ENCODE data around the gene TPP2.
A peak's percentile ranks its signal among the peaks of the same experiment; 100 is the strongest.

TPP2 gene

GRCh38 chr13:102597029-102597961 is 509 bp downstream of the TPP2 start:
- peak; percentile 28 for DNase-seq

GRCh38 chr13:102598061-102598460 is 1.3 kb downstream of the TPP2 start:
- DNase-seq, result no peak

DNA sequence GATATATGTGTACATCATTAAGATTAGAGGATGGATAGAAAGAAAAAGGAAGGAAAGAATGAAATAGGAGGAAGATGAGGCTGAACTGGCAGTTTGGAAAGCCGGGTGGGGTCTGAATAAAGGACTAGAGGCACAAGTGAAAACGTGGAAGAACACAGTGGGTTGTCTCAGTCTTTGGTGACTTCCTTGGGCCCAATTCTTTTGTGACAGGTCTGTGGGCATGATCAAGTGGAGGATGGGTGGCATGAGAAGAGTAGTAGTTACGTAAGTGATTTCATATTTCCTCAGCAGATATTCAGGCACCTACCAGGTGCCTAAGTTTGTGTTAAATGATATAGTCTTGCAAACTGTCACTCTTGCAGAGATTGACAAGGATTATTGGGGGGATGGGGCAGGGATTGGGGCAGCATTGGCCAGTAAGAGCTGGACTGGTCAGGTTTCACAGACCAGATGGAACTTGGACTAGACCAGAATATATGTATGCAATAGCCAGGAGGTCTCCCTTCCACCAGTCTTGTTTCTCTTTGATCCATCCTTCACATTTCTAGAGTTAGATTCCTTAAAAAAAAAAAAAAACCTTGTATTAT is 2.7 kb downstream of the TPP2 start:
- DNase-seq, result peak; percentile 29

DNA sequence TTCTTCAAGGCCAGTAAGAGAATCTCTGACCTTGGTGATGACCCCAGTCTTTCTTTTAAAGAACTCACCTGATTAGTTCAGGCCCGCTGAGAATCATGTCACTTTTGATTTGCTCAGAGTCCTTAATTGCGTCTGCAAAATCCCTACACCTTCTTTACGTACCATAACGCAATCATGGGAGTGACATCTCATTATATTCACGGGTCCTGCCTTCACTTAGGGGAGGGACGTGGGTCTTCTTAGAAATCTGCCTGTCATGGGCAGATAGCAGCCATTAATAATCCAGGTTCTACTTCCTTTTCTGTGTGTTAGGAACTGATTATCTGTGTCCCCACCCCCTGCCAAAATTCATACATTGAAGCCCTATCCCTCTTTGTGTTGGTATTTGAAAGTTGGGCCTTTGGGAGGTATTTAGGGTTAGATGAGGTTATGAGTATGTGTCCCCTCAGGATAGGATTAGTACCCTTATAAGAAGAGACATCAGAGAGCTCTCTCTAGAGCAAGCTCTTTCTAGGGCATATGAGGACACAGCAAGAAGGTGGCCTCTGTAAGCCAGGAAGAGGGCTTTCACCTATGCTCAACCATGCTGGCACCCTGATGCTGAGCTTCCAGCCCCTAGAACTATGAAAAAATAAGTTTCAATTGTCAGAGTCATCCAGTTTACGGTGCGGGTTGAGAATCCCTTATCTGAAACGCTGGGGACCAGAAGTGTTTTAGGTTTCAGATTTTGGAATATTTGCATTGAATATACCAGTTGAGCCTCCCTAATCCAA is 9.9 kb downstream of the TPP2 start:
- no peak for DNase-seq

DNA sequence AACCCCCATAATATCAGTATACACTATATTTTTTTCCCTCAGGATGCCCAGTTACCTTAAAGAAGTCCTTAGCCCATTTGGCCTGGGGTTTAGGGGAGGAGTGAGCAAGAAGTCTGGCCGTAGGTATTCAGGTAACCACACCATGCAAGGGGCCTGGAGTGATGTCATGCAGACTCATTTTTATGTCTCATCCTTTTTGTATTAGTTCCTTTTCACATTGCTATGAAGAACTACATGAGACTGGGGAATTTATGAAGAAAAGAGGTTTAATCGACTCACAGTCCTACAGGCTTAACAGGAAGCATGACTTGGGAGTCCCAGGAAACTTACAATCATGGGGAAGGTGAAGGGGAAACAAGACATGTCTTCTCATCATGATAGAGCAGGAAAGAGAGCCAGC is 12.2 kb downstream of the TPP2 start:
- DNase-seq, result no peak

- no peak for DNase-seq
These were observed 12.9 kb downstream of the TPP2 start for GRCh38 chr13:102609696-102610095.

- DNase-seq, result no peak
These were observed 13.6 kb downstream of the TPP2 start for GRCh38 chr13:102610296-102610895.

DNA sequence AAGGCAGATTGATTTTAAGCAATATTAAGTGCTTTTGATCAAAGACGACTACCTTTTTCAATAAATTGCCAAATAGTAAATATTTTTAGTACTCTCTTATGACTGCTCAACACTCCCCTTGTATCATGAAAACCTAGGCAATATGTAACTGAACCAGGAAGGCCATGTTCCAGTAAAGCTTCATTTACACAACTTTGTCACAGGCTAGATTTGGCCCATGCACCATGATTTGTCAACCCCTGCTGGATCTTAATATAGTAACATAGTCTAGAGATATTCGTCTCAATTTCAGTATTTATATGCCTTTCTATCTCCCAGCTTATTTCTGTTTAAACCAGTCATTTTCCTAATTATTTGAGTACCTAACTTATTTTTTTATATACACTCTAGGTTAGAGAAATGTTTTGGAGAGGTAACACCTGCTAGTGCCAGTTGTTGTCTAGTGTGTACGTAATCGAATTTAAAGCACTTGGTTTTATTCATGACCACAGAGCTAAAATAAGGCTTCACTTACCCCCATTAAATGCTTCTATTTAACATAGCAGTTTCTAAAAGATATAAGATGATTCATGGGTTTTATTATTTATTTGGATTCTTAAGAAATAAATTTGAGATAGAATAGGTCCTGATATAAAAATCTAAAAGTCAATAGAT is 21.0 kb downstream of the TPP2 start:
- no peak for DNase-seq

- DNase-seq, result no peak
These were observed 23.7 kb downstream of the TPP2 start for GRCh38 chr13:102620516-102620915.

DNA sequence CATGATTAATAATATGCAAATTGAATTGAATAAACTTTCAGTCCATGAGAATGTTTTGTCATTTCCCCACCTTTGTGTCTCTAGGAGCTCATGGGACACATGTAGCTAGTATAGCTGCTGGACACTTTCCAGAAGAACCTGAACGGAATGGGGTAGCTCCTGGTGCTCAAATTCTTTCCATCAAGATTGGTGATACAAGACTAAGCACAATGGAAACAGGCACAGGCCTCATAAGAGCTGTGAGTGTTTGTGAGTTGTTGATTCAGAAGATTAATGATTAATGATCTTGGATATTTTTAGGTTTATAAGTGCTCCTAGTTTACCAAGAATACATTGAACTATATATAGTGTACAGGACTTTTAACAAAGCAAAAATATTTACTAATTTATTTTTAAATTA is 30.1 kb downstream of the TPP2 start:
- no peak for DNase-seq

DNA sequence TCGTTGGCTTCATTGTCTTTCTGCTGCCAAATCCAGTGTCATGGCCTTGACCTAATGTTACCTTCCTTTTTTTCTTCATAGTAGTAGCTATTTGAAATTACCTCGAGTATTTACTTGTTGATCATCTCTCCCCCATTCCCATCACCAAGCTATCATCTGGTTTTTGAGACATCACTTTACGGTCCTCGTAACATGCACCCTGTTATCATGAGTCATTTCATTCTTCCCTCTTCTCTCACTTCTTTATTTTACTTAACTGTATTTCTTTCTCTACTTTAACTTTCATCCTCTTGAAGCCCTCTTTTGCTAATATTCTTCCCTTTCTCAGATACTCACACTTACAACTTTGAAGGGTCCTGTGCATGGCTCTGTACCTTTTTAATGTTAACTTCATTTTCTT is 31.8 kb downstream of the TPP2 start:
- no peak for DNase-seq

GRCh38 chr13:102631198-102631597 is 34.4 kb downstream of the TPP2 start:
- DNase-seq, result no peak

GRCh38 chr13:102638741-102639140 is 42.0 kb downstream of the TPP2 start:
- no peak for DNase-seq

- DNase-seq, result no peak
These were observed 45.2 kb downstream of the TPP2 start for GRCh38 chr13:102642029-102642428.

- DNase-seq, result no peak
These were observed 45.7 kb downstream of the TPP2 start for GRCh38 chr13:102642475-102642874.

GRCh38 chr13:102643656-102644055 is 46.9 kb downstream of the TPP2 start:
- DNase-seq, result no peak

- DNase-seq, result no peak
These were observed 48.9 kb downstream of the TPP2 start for GRCh38 chr13:102645701-102646100.

DNA sequence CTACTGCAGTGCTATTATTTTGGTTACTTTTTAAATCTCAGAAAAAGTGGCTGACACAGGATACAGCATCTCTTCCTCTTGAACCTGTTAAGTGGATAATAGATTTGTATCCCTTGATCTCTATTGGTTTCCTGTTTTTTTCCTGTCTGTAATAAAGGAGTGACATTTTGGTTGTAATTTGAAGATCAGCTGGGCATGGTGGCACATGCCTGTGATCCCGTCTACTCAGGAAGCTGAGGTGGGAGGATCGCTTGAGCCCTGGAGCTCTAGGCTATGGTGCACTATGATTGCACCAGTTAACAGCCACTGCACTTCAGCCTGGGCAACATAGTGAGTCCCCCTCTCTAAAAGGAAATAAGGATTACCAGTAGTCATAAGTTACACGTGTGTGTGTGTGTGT is 51.3 kb downstream of the TPP2 start:
- DNase-seq, result no peak

DNA sequence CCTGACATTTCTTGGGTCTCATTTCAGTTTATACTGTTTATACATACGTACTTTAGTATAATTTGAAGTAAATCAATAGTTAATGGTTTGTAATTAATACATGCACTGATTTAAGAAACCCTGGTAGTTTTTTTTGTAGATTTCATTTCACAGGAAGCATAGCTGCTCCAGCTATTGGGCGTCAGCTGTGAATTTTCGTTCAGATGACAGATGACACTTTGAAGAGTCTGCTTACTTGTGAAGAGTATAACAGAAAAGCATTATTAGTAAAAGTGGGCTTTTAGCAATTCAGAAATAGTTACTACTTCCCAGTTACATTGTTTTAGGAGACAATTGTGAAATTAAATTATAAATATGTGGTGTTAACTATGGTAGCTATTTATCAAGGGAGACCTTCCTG is 53.7 kb downstream of the TPP2 start:
- DNase-seq, result no peak

DNA sequence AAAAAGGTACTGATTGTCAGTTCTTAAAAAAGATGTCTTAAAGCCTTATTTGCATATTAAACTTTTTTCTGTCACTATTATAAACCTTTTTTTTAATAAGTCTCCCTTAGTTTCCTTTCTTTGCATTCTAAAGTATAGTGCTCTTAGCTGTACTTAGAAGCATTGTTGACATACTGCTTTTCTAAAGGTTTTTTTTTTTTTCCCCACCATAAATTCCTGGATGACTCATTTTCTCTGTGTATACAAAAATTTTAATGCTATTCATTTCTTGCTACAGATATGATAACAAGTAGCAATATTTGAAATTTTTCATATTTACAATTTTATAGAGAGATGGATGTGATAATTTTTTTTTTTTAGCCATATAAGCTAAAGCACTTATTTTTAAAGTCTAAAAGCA is 54.6 kb downstream of the TPP2 start:
- DNase-seq, result no peak

- DNase-seq, result no peak
These were observed 55.1 kb downstream of the TPP2 start for GRCh38 chr13:102651892-102652291.

DNA sequence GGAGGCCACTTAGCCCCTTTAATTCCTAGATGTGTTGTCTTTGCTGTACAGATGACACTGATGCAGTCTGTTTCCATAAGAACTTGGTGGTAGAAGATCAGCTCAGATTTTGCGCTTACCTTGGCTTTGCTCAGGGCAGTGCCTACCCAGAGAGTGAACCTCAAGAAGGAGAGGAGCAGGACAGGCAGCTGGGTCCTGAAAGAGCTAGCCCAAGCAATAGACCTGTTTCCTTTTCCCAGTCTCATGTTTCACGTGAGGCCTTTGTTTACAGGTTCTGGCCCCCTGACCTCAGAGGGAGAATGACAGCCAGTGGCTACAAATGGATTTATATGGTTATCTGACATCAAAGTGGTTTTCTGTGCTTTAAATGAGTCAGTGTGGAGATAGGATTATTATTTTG is 58.0 kb downstream of the TPP2 start:
- no peak for DNase-seq

DNA sequence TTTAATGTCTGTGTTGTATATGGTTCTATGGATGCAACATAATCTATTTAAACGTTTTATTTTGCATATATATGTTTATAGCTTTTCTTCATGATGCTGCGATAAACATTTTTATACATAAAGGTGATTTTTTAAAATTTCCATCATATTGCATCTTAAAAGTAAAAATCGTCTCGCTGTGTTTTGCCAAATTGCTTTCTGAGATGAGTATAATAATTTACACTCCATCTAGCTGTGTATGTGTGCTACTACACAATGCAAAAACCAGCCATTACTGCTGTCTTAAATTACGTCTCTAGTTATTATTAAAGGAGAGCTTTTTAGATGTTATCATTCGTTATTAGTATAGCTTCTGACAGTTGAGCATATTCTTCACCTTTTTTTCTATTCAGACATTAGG is 60.8 kb downstream of the TPP2 start:
- no peak for DNase-seq

Data from CD4-positive, alpha-beta T cell treated with Interleukin-6 for 4 hours (primary cell).